Smooth muscle cell (in vitro differentiated cells): ENCODE measurements around the gene MAN2B1. TPM values are rescaled to one million over a fixed set of nuclear protein-coding genes. Genes with fewer than 3 reads are reported as not detected.

Experiments used
- DNase-seq: peaks from one replicate; lab custom pipeline; 2025; ENCODE audit not compliant: unreplicated experiment; lab: John Stamatoyannopoulos, UW
- H2AFZ ChIP-seq: fragments of 200-600 bp; sonication (generic); 2 replicates; pipeline ENCODE4 v1.6.0; 2016; ENCODE audit warnings: antibody characterized with exemption, low read depth, mild to moderate bottlenecking
- H3F3A ChIP-seq: fragments of 200-600 bp; sonication (generic); 2 replicates; pipeline ENCODE4 v1.6.0; 2017; ENCODE audit warnings: antibody characterized with exemption, low read depth
- H3K27ac ChIP-seq: fragments of 200-600 bp; sonication (generic); 2 replicates; pipeline ENCODE4 v1.5.1; 2016; ENCODE audit warnings: low read depth, mild to moderate bottlenecking
- H3K27me3 ChIP-seq: fragments of 200-600 bp; sonication (generic); 2 replicates; pipeline ENCODE4 v1.6.1; 2016; ENCODE audit warnings: low read depth, mild to moderate bottlenecking
- H3K36me3 ChIP-seq: fragments of 200-600 bp; sonication (generic); 2 replicates; pipeline ENCODE4 v1.5.1; 2016; ENCODE audit warnings: low read depth
- H3K4me1 ChIP-seq: fragments of 200-600 bp; sonication (generic); 2 replicates; pipeline ENCODE4 v1.5.1; 2016; ENCODE audit warnings: low read depth
- H3K4me2 ChIP-seq: fragments of 200-600 bp; sonication (generic); 2 replicates; pipeline ENCODE4 v1.6.0; 2016; ENCODE audit warnings: mild to moderate bottlenecking
- H3K4me3 ChIP-seq: fragments of 200-600 bp; sonication (generic); 2 replicates; pipeline ENCODE4 v1.5.1; 2016; ENCODE audit warnings: mild to moderate bottlenecking
- H3K79me2 ChIP-seq: fragments of 200-600 bp; sonication (generic); 2 replicates; pipeline ENCODE4 v1.6.0; 2016; ENCODE audit warnings: low read depth, mild to moderate bottlenecking
- H3K9ac ChIP-seq: fragments of 200-600 bp; sonication (generic); 2 replicates; pipeline ENCODE4 v1.6.0; 2016; ENCODE audit warnings: low read depth
- H3K9me3 ChIP-seq: fragments of 200-600 bp; sonication (generic); replicated peaks from 2 replicates; pipeline ENCODE4 v1.5.1; 2016; ENCODE audit warnings: low read depth
- H4K20me1 ChIP-seq: fragments of 200-600 bp; sonication (generic); 2 replicates; pipeline ENCODE4 v1.6.0; 2016; ENCODE audit warnings: low read depth
- WGBS: methylation state at CpG from one replicate; pipeline ENCODE4 v1.1.7; 2016; ENCODE audit warnings: low lambda C conversion rate; 5-methylcytosine and 5-hydroxymethylcytosine counted together
- polyA plus RNA-seq: library from polyadenylated mRNA; unstranded; fragments of >200 nt; fragmentation: Nextera tagmentation; extraction: Ambion mirVana; gene quantifications from 2 replicates; pipeline ENCODE4 v1.2.1, GENCODE V29; 2016
- total RNA-seq: library from RNA; depleted of rRNA; stranded (reverse); fragments of >200 nt; gene quantifications from 2 replicates; pipeline ENCODE4 v1.2.3, GENCODE V29; 2014
- TF ChIP-seq, protein P1 (sequence below): fragments of 200-600 bp; sonication (generic); IDR thresholded peaks from 2 replicates; pipeline ENCODE4 v1.5.1; 2017; ENCODE audit warnings: borderline replicate concordance, mild to moderate bottlenecking, antibody characterized with exemption; ENCODE audit not compliant: insufficient read depth, poor library complexity, severe bottlenecking

The MAN2B1 gene
- total and polyA plus RNA-seq, 2 experiments from 2014 or later = 51.0 to 69.2 TPM

DNA sequence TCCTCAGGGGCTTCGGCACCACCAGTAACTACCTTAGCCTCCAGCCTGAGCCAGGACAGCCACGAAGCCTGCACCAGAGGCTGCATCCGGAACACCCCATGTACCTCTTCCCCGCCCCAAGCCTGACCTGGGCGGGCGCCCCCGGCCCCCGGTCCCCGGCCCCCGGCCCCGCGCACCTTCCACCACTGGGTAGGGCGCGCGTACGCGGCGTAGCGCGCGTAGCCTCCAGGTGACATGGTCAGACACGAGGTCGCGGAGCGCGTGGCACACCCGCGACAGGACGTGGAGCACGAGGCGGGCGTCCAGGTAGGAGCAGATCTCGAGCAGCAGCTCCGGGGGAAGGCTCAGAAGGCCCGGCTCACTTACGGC lies 29.4 kb upstream of the MAN2B1 start:
- Histone ChIP-seq H3K9me3 (no peaks in the 10 kb centered on the region), H3K27ac (peak overlapping the region; percentile 94)
- 11% methylated on average over 31 of the region's 36 CpGs for WGBS

DNA sequence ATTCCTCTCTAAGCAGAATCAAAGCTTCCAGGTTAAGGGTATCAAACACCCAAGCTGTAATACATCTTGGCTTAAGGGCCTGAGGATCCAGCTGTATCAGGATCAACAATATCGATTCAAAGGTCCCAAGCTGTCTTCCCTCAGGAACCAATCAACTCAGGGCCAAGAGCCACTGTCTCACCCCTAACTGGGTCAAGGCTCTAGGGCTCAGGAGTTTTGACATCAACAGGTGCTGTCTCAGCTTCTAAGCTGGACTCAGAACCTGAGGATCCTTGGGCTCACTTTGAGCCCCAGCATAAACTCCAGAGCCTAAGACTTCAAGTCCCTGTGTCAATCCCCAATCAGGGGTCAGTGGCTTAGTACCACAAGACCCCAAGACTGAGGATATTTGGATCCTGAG lies 29.0 kb upstream of the MAN2B1 start:
- Histone ChIP-seq H3K9me3 (no peaks in the 10 kb centered on the region), H4K20me1 (no peaks in the 10 kb centered on the region), H3K27ac (no peak overlapping the region), H3K4me3 (peak overlapping the region; percentile 90), H2AFZ (no peak overlapping the region), H3K79me2 (no peaks in the 10 kb centered on the region), H3K4me2 (peak overlapping the region; percentile 95), H3K27me3 (no peaks in the 10 kb centered on the region), H3K36me3 (no peaks in the 10 kb centered on the region), H3F3A (peaks cover 6% of the 10 kb centered on the region), H3K9ac (peak overlapping the region; percentile 92), H3K4me1 (peaks cover 6% of the 10 kb centered on the region)
- DNase-seq = no peak
- WGBS = 93% methylated on average over 1 of the region's 1 CpG
- TF ChIP-seq, protein P1, sequence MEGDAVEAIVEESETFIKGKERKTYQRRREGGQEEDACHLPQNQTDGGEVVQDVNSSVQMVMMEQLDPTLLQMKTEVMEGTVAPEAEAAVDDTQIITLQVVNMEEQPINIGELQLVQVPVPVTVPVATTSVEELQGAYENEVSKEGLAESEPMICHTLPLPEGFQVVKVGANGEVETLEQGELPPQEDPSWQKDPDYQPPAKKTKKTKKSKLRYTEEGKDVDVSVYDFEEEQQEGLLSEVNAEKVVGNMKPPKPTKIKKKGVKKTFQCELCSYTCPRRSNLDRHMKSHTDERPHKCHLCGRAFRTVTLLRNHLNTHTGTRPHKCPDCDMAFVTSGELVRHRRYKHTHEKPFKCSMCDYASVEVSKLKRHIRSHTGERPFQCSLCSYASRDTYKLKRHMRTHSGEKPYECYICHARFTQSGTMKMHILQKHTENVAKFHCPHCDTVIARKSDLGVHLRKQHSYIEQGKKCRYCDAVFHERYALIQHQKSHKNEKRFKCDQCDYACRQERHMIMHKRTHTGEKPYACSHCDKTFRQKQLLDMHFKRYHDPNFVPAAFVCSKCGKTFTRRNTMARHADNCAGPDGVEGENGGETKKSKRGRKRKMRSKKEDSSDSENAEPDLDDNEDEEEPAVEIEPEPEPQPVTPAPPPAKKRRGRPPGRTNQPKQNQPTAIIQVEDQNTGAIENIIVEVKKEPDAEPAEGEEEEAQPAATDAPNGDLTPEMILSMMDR = no peak

More for the DNA sequence above, 29.4 kb upstream of the MAN2B1 start:
- Histone ChIP-seq H3K4me2 (peak overlapping the region; percentile 95), H3K4me1 (peaks cover 6% of the 10 kb centered on the region), H3K9ac (peak overlapping the region; percentile 92), H4K20me1 (no peaks in the 10 kb centered on the region), H2AFZ (peak overlapping the region; percentile 98), H3F3A (peaks cover 6% of the 10 kb centered on the region), H3K27me3 (no peaks in the 10 kb centered on the region), H3K79me2 (no peaks in the 10 kb centered on the region), H3K36me3 (no peaks in the 10 kb centered on the region), H3K4me3 (peak overlapping the region; percentile 90)
- DNase-seq = no peak
- TF ChIP-seq, protein P1 = no peak

DNA sequence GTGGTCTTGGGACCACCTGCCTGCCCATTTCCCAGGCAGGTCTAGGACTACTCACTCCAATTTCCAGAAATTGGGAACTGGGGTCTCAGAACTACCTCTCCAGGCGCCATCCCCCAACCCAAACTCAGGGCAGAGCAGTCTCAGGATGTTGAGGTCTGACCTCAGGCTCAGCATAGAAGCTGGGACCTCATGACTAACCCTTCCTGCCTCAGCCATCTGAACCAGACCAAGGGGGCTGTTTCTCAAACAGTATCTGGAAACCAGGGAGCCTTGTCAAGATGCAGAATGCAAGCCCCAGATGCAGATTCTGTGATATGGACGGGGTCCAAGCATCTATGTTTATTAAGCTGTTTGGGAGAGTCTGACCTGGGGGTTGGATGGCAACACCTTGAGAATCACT lies 28.6 kb upstream of the MAN2B1 start:
- peaks cover 6% of the 10 kb centered on the region for H3K4me1 ChIP-seq
- no peak overlapping the region for H3K4me3 ChIP-seq
- no peaks in the 10 kb centered on the region for H3K36me3 ChIP-seq
- no peaks in the 10 kb centered on the region for H4K20me1 ChIP-seq
- peak overlapping the region; percentile 95 for H3K4me2 ChIP-seq
- no peak overlapping the region for H2AFZ ChIP-seq
- H3K9me3 ChIP-seq = no peaks in the 10 kb centered on the region
- no peaks in the 10 kb centered on the region for H3K27me3 ChIP-seq
- no peaks in the 10 kb centered on the region for H3K79me2 ChIP-seq
- peak overlapping the region; percentile 92 for H3K9ac ChIP-seq
- H3F3A ChIP-seq = peaks cover 6% of the 10 kb centered on the region
- TF ChIP-seq, protein P1 = no peak
- no peak overlapping the region for H3K27ac ChIP-seq
- WGBS = 76% methylated on average over 2 of the region's 2 CpGs
- DNase-seq = no peak

DNA sequence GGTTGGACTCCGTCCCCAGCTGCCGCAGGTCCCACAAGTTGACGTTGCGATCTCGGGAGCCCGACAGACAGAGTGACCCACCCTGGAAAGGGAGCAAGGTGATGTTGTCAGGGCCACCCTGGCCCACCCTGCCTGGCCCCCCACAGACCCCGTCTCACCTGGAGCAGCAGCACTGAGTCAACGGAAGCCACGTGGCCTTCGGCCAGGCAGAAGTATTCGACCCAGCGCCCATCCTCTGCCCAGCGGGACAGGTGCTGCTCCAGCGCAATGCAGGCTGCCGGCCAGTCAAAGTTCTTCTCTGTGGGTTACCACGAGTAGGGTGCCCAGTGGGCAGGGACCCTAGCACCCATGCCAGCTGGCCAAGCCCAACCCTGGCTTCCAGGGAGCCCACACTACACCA lies 28.1 kb upstream of the MAN2B1 start:
- Histone ChIP-seq H3K79me2 (no peaks in the 10 kb centered on the region), H3K4me2 (no peak overlapping the region), H3K4me3 (no peak overlapping the region), H3K9ac (no peak overlapping the region), H3K27ac (no peak overlapping the region), H3K4me1 (peaks cover 6% of the 10 kb centered on the region), H3K27me3 (no peaks in the 10 kb centered on the region), H2AFZ (no peak overlapping the region), H3K9me3 (no peaks in the 10 kb centered on the region), H3K36me3 (no peaks in the 10 kb centered on the region), H4K20me1 (no peaks in the 10 kb centered on the region), H3F3A (peaks cover 6% of the 10 kb centered on the region)
- 96% methylated on average over 16 of the region's 16 CpGs for whole genome bisulfite sequencing
- DNase-seq = no peak
- TF ChIP-seq, protein P1 = no peak
